ENCODE data around the gene SLC25A29.

The SLC25A29 gene

GRCh38 chr14:100256339-100256895, 49.8 kb downstream of the SLC25A29 start:
- TF ChIP-seq CTCF (IDR thresholded peaks at IDR 0.05; ENCODE audit: unreplicated experiment in 3 of 3): no peak
- H3K27ac Mint-ChIP-seq: no peak overlapping the region
- no peaks in the 10 kb centered on the region for H3K9me3 Mint-ChIP-seq
- peaks cover 26% of the 10 kb centered on the region for H3K36me3 Mint-ChIP-seq (ENCODE audit: low read depth)
- H3K4me3 Mint-ChIP-seq: no peak overlapping the region
- H3K27me3 Mint-ChIP-seq (ENCODE audit: low read depth): no peaks in the 10 kb centered on the region
- peaks cover 10% of the 10 kb centered on the region for H3K4me1 Mint-ChIP-seq

GRCh38 chr14:100252684-100253083, 53.6 kb downstream of the SLC25A29 start:
- H3K9me3 Mint-ChIP-seq: no peaks in the 10 kb centered on the region
- H3K4me3 Mint-ChIP-seq: no peak overlapping the region
- H3K27me3 Mint-ChIP-seq (ENCODE audit: low read depth): no peaks in the 10 kb centered on the region

GRCh38 chr14:100250732-100251465, 55.3 kb downstream of the SLC25A29 start:
- Mint-ChIP-seq H3K27me3 (ENCODE audit: low read depth) (no peaks in the 10 kb centered on the region), H3K4me1 (peaks cover 34% of the 10 kb centered on the region), H3K36me3 (ENCODE audit: low read depth) (peaks cover 5% of the 10 kb centered on the region), H3K4me3 (no peak overlapping the region), H3K9me3 (no peaks in the 10 kb centered on the region), H3K27ac (no peak overlapping the region)
- TF ChIP-seq CTCF (IDR thresholded peaks at IDR 0.05; ENCODE audit: unreplicated experiment in 3 of 3): no peak

More at GRCh38 chr14:100252684-100253083, 53.6 kb downstream of the SLC25A29 start:
- no peak for TF ChIP-seq CTCF (IDR thresholded peaks at IDR 0.05; ENCODE audit: unreplicated experiment in 3 of 3)
- peak overlapping the region in 1 of 3 experiments; percentile 51 for H3K27ac Mint-ChIP-seq
- peaks cover 16% of the 10 kb centered on the region for H3K4me1 Mint-ChIP-seq
- peaks cover 11% of the 10 kb centered on the region for H3K36me3 Mint-ChIP-seq (ENCODE audit: low read depth)

GRCh38 chr14:100246809-100247428, 59.3 kb downstream of the SLC25A29 start:
- H3K27me3 Mint-ChIP-seq (ENCODE audit: low read depth): no peaks in the 10 kb centered on the region
- peak overlapping the region; percentile 58 to 89 (median 85) for H3K27ac Mint-ChIP-seq
- peaks cover 19% of the 10 kb centered on the region for H3K36me3 Mint-ChIP-seq (ENCODE audit: low read depth)
- H3K4me1 Mint-ChIP-seq: peaks cover 49% of the 10 kb centered on the region
- H3K9me3 Mint-ChIP-seq: no peaks in the 10 kb centered on the region
- peak overlapping the region; percentile 16 to 50 (median 29) for H3K4me3 Mint-ChIP-seq
- peak; percentile 48 to 60 (median 55) for TF ChIP-seq CTCF (IDR thresholded peaks at IDR 0.05; ENCODE audit: unreplicated experiment in 3 of 3)

GRCh38 chr14:100243020-100243419, 63.2 kb downstream of the SLC25A29 start:
- Mint-ChIP-seq H3K27ac (peak overlapping the region; percentile 48 to 54 (median 48)), H3K27me3 (ENCODE audit: low read depth) (no peaks in the 10 kb centered on the region), H3K4me1 (peaks cover 46% of the 10 kb centered on the region), H3K36me3 (ENCODE audit: low read depth) (peaks cover 28% of the 10 kb centered on the region), H3K4me3 (peak overlapping the region; percentile 69 to 77 (median 74)), H3K9me3 (no peaks in the 10 kb centered on the region)
- no peak for TF ChIP-seq CTCF (IDR thresholded peaks at IDR 0.05; ENCODE audit: unreplicated experiment in 3 of 3)

Measured in nephron (organoid).